ENCODE measurements around the gene ATP8B1. TPM values are rescaled to one million over a fixed set of nuclear protein-coding genes. Genes with fewer than 3 reads are reported as not detected.

The ATP8B1 gene
- total and polyA plus RNA-seq, 4 experiments from 2014 or later, result 0.24 TPM; not detected in 3

DNA sequence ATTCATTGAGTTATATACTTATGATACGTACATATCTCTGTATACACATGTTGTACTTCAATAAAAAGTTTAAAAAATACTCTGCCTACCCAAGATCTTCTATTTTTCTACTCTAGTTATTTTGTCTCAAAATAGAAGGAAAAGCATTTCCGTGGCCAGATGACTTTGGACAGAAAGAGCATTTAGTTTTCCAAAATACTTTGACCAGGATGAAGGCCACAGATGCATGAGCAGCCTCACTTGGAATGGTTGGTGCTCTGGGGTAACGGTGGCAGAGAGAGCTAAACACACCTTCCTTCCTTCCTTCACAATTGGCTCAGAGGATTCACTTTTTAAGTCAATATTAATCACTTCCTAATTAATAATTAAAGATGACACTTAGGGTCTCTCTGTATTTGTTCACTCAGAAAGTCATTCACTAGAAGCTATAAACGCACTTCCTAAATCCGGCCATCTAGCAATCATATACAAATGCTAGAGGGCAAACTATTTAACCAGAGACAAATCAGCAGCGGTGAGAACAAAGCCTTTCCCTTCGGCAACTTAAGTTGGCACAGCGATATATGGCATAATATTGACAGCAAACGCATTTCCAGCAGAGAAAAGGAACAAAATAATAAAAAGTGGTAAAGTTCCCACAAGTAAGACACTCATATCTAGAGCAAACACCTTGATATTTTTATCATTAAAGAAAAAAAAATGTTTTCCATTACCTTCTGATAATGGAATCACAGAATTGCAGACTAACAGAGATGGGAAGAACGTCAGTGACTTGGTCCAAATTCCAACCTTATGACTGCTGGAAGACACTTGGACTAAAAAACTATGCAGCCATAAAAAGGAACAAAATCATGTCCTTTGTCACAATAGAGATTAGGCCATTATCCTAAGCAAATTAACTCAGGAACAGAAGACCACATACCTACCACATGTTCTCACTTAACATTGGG, 125.6 kb downstream of the ATP8B1 start:
- Histone ChIP-seq H3K36me3 (ENCODE audit: insufficient read depth, low read length) (no peaks in the 10 kb centered on the region), H3K4me1 (ENCODE audit: insufficient read depth, low read length) (no peaks in the 10 kb centered on the region), H3K9me3 (ENCODE audit: control insufficient read depth in 1 of 2, low read length in 2 of 2) (no peaks in the 10 kb centered on the region), H3K27ac (ENCODE audit: low read depth, low read length) (no peak overlapping the region), H3K4me3 (ENCODE audit: low read length in 2 of 2) (no peak overlapping the region), H3K27me3 (ENCODE audit: insufficient read depth, low read length) (no peaks in the 10 kb centered on the region)
- H3K27me3 Mint-ChIP-seq, result no peaks in the 10 kb centered on the region
- peaks cover 0 to 22% (median 8%) of the 10 kb centered on the region in 8 donors for H3K9me3 Mint-ChIP-seq
- H3K36me3 Mint-ChIP-seq, result peaks cover 2 to 22% of the 10 kb centered on the region in 2 donors
- no peak for DNase-seq
- H3K27ac Mint-ChIP-seq, result no peak overlapping the region
- ChIA-PET POLR2A (ENCODE audit: partially characterized antibody) (no interaction called here), CTCF (ENCODE audit: partially characterized antibody) (no interaction called here)
- intact Hi-C loops (cut with micrococcal nuclease), result no loop called here
- peaks cover 4 to 27% (median 9%) of the 10 kb centered on the region in 4 donors for H3K4me1 Mint-ChIP-seq
- H3K4me3 Mint-ChIP-seq, result no peak overlapping the region

DNA sequence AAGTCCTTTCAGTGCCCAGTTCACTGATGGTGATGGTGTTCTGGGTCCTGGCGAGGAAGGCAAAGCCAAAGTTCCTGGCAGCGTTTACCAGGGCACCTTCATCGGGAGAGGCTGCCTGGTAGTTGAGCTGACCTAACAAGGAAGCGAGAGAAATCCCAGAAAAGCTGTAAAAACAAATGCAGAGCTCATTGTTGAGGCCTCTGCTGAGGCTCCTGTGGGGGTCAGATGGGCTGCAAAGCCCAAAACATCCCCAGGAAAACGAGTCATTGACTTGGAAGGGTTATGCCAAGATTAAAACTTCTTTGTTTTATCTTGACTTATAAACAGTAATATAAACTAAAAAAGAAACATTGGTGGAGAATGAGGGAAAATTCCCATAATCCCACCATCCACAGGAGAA, 128.2 kb downstream of the ATP8B1 start:
- H3K27me3 ChIP-seq (ENCODE audit: insufficient read depth, low read length), result no peaks in the 10 kb centered on the region
- no peaks in the 10 kb centered on the region for H3K4me1 ChIP-seq (ENCODE audit: insufficient read depth, low read length)
- H3K9me3 ChIP-seq (ENCODE audit: control insufficient read depth in 1 of 2, low read length in 2 of 2), result no peaks in the 10 kb centered on the region
- POLR2A ChIA-PET (ENCODE audit: partially characterized antibody), result no interaction called here
- peaks cover 0 to 22% (median 13%) of the 10 kb centered on the region in 8 donors for H3K9me3 Mint-ChIP-seq
- DNase-seq, result no peak
- CTCF ChIA-PET (ENCODE audit: partially characterized antibody), result no interaction called here
- no peaks in the 10 kb centered on the region for H3K36me3 ChIP-seq (ENCODE audit: insufficient read depth, low read length)
- H3K27ac Mint-ChIP-seq, result no peak overlapping the region
- intact Hi-C loops (cut with micrococcal nuclease), result no loop called here
- no peak overlapping the region for H3K4me3 ChIP-seq (ENCODE audit: low read length in 2 of 2)
- peaks cover 7 to 15% of the 10 kb centered on the region in 2 donors for H3K36me3 Mint-ChIP-seq
- H3K27ac ChIP-seq (ENCODE audit: low read depth, low read length), result no peak overlapping the region
- no peak overlapping the region for H3K4me3 Mint-ChIP-seq
- peaks cover 4 to 18% (median 8%) of the 10 kb centered on the region in 4 donors for H3K4me1 Mint-ChIP-seq
- no peaks in the 10 kb centered on the region for H3K27me3 Mint-ChIP-seq

DNA sequence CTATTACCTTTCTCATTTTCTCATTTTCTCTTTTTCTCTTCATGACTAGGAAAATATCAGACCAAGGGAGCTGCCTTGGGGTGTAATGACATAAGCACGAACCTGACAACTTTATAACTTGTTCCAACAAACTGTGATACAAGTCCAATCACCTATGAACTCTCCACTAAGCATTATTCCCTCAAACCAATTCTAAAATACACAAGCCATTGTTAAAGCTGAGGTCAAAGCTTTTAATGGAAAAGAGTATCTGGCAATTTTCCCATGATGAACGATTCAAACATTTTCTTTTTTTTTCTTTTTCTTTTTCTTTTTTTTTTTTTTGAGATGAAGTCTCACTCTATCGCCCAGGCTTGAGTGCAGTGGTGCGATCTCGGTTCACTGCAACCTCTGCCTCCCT, 133.1 kb downstream of the ATP8B1 start:
- no peak overlapping the region for H3K27ac ChIP-seq (ENCODE audit: low read depth, low read length)
- no peak overlapping the region for H3K4me3 ChIP-seq (ENCODE audit: low read length in 2 of 2)
- peaks cover 12% of the 10 kb centered on the region for H3K4me1 ChIP-seq (ENCODE audit: insufficient read depth, low read length)
- POLR2A ChIA-PET (ENCODE audit: partially characterized antibody), result no interaction called here
- CTCF ChIA-PET (ENCODE audit: partially characterized antibody), result interaction anchor here (0.7 to 1.2 kb wide), 2 partner anchors 10 to 1734 kb away, joined by 3 read pairs; no protein-coding TSS in a partner anchor
- no peaks in the 10 kb centered on the region for H3K27me3 ChIP-seq (ENCODE audit: insufficient read depth, low read length)
- Mint-ChIP-seq H3K27ac (no peak overlapping the region), H3K36me3 (peaks cover 11 to 15% of the 10 kb centered on the region in 2 donors), H3K4me3 (no peak overlapping the region), H3K9me3 (peaks cover 0 to 24% (median 11%) of the 10 kb centered on the region in 8 donors), H3K4me1 (peaks cover 12 to 29% (median 19%) of the 10 kb centered on the region in 4 donors), H3K27me3 (no peaks in the 10 kb centered on the region)
- DNase-seq, result no peak
- intact Hi-C loops (cut with micrococcal nuclease), result no loop called here
- no peaks in the 10 kb centered on the region for H3K36me3 ChIP-seq (ENCODE audit: insufficient read depth, low read length)
- H3K9me3 ChIP-seq (ENCODE audit: control insufficient read depth in 1 of 2, low read length in 2 of 2), result no peaks in the 10 kb centered on the region

DNA sequence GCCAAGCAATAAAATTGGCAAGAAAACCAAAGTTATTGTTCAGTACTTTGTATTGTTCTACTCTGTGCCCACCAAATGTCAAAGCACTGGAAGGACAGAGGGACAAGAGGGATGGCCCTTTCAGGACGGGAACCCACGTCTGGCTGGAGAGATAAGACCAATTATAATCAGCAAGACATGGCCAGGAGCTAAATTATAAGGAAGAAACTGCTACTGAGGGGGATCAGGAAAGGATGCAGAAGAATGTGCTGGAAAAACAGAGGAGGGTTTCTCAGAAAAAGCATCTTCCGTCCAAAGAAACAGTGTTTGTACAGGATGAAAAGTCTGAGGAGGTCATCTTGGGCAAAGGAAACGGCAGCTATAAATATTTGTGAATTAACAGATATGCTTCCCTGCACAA, 135.1 kb downstream of the ATP8B1 start:
- Mint-ChIP-seq H3K4me1 (peaks cover 18 to 39% (median 25%) of the 10 kb centered on the region in 4 donors), H3K36me3 (peaks cover 10 to 11% of the 10 kb centered on the region in 2 donors), H3K27me3 (no peaks in the 10 kb centered on the region), H3K27ac (peak overlapping the region in 1 of 7 donors; percentile 67), H3K4me3 (no peak overlapping the region), H3K9me3 (peaks cover 0 to 14% (median 8%) of the 10 kb centered on the region in 8 donors)
- H3K4me1 ChIP-seq (ENCODE audit: insufficient read depth, low read length), result peaks cover 16% of the 10 kb centered on the region
- intact Hi-C loops (cut with micrococcal nuclease), result no loop called here
- H3K9me3 ChIP-seq (ENCODE audit: control insufficient read depth in 1 of 2, low read length in 2 of 2), result no peaks in the 10 kb centered on the region
- no peak overlapping the region for H3K27ac ChIP-seq (ENCODE audit: low read depth, low read length)
- no peaks in the 10 kb centered on the region for H3K27me3 ChIP-seq (ENCODE audit: insufficient read depth, low read length)
- DNase-seq, result no peak
- no peaks in the 10 kb centered on the region for H3K36me3 ChIP-seq (ENCODE audit: insufficient read depth, low read length)
- ChIA-PET CTCF (ENCODE audit: partially characterized antibody) (interaction anchor here (1.1 kb wide), 1 partner anchor 16 kb away, joined by 3 read pairs; no protein-coding TSS in a partner anchor), POLR2A (ENCODE audit: partially characterized antibody) (no interaction called here)
- H3K4me3 ChIP-seq (ENCODE audit: low read length in 2 of 2), result no peak overlapping the region

DNA sequence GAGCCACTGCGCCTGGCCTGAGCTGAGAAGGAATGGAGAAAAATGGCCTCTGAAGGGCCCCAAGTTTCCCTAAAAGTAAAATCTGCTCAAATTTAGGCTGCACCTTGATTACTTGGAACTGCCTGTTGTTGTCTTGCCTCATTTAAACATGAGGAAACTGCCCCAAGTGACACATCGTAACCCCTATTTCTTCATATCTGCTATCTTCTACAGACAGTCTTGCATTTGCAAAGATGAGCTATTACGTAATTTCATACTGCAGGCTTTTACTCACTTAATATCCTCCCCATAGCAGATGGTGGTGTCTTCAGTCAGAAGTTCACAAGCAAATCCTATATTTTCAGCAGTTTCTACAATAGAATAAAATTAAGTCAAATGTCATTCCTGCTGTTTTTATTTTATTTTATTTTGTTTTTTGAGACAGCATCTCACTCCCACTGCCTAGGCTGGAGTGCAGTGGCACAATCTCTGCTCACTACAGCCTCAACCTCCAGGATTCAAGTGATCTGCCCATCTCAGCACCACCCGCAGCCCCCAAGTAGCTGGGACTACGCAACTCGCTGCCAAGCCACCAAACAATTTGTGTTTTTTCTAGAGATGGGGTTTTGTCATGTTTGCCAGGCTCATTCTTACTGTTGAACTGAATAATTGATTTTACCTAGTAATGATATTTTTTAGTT, 136.2 kb downstream of the ATP8B1 start:
- no peak for DNase-seq
- Histone ChIP-seq H3K4me1 (ENCODE audit: insufficient read depth, low read length) (peaks cover 16% of the 10 kb centered on the region), H3K27me3 (ENCODE audit: insufficient read depth, low read length) (no peaks in the 10 kb centered on the region), H3K27ac (ENCODE audit: low read depth, low read length) (no peak overlapping the region), H3K4me3 (ENCODE audit: low read length in 2 of 2) (no peak overlapping the region), H3K36me3 (ENCODE audit: insufficient read depth, low read length) (no peaks in the 10 kb centered on the region), H3K9me3 (ENCODE audit: control insufficient read depth in 1 of 2, low read length in 2 of 2) (no peaks in the 10 kb centered on the region)
- H3K27me3 Mint-ChIP-seq, result no peaks in the 10 kb centered on the region
- peaks cover 21 to 43% (median 29%) of the 10 kb centered on the region in 4 donors for H3K4me1 Mint-ChIP-seq
- CTCF ChIA-PET (ENCODE audit: partially characterized antibody), result no interaction called here
- H3K9me3 Mint-ChIP-seq, result peaks cover 0 to 8% (median 3%) of the 10 kb centered on the region in 8 donors
- H3K36me3 Mint-ChIP-seq, result peaks cover 6 to 12% of the 10 kb centered on the region in 2 donors
- no peak overlapping the region for H3K4me3 Mint-ChIP-seq
- POLR2A ChIA-PET (ENCODE audit: partially characterized antibody), result no interaction called here
- intact Hi-C loops (cut with micrococcal nuclease), result no loop called here
- no peak overlapping the region for H3K27ac Mint-ChIP-seq

DNA sequence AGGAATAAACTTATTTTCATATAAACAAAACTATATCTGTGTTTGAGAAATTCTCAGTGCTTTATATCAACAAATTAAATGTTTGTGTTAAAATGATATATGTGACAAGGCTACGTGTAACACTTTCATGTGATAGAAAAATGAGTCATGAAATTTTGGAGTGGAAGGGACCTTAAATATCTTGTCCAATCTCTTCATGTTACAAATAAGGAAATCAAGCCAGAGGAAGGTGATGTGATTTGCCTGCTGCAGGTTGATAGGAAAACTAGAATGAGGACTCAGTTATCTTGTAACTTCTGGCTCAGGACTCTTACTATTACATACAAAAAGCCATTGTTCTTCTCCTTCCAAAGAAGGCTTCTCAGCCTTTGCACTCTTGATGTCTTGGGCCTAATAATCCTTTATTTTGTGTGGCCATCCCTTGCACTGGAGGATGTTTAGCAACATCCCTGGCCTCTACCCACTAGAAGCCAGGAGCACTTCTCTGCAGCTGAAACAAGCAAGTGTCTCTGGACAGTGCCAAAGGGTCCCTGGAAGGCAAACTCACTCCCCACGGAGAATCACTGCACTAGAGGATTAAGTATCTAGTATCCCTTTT, 138.4 kb downstream of the ATP8B1 start:
- intact Hi-C loops (cut with micrococcal nuclease), result no loop called here
- no peaks in the 10 kb centered on the region for H3K27me3 ChIP-seq (ENCODE audit: insufficient read depth, low read length)
- peaks cover 3 to 18% of the 10 kb centered on the region in 2 donors for H3K36me3 Mint-ChIP-seq
- POLR2A ChIA-PET (ENCODE audit: partially characterized antibody), result no interaction called here
- H3K27ac Mint-ChIP-seq, result peak overlapping the region in 1 of 7 donors; percentile 77
- CTCF ChIA-PET (ENCODE audit: partially characterized antibody), result no interaction called here
- no peak overlapping the region for H3K27ac ChIP-seq (ENCODE audit: low read depth, low read length)
- H3K27me3 Mint-ChIP-seq, result no peaks in the 10 kb centered on the region
- no peaks in the 10 kb centered on the region for H3K9me3 ChIP-seq (ENCODE audit: control insufficient read depth in 1 of 2, low read length in 2 of 2)
- peaks cover 16% of the 10 kb centered on the region for H3K4me1 ChIP-seq (ENCODE audit: insufficient read depth, low read length)
- peaks cover 0 to 3% (median 0%) of the 10 kb centered on the region in 8 donors for H3K9me3 Mint-ChIP-seq
- DNase-seq, result no peak
- no peaks in the 10 kb centered on the region for H3K36me3 ChIP-seq (ENCODE audit: insufficient read depth, low read length)
- H3K4me3 ChIP-seq (ENCODE audit: low read length in 2 of 2), result no peak overlapping the region
- peaks cover 24 to 56% (median 37%) of the 10 kb centered on the region in 4 donors for H3K4me1 Mint-ChIP-seq
- H3K4me3 Mint-ChIP-seq, result peak overlapping the region in 3 of 8 donors; percentile 24 to 45 (median 30)

DNA sequence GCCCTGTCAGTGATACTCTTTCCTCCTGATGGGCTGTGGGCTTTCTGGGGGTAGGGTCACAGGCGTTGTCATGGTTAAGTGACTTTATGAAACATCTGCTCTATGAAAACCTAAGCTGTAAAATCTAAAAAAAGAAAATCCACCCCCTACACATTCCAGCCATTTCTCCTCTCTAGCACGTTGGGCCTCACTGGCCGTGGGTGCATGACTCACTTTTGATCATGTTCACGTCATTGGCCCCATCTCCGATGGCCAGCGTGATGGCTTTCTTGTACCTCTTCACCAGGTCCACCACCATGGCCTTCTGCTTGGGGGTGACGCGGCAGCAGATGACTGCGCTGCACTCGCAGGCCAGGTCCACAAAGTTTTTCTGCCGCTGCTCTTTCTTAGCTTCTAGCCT, 142.2 kb downstream of the ATP8B1 start:
- Mint-ChIP-seq H3K4me3 (no peak overlapping the region), H3K9me3 (peaks cover 0 to 2% (median 0%) of the 10 kb centered on the region in 8 donors), H3K27ac (no peak overlapping the region), H3K4me1 (peaks cover 25 to 51% (median 40%) of the 10 kb centered on the region in 4 donors), H3K27me3 (no peaks in the 10 kb centered on the region), H3K36me3 (peaks cover 1 to 27% of the 10 kb centered on the region in 2 donors)
- intact Hi-C loops (cut with micrococcal nuclease), result no loop called here
- H3K9me3 ChIP-seq (ENCODE audit: control insufficient read depth in 1 of 2, low read length in 2 of 2), result no peaks in the 10 kb centered on the region
- ChIA-PET CTCF (ENCODE audit: partially characterized antibody) (interaction anchor here (1.6 kb wide), 1 partner anchor 9 kb away, joined by 3 read pairs; no protein-coding TSS in a partner anchor), POLR2A (ENCODE audit: partially characterized antibody) (no interaction called here)
- no peaks in the 10 kb centered on the region for H3K36me3 ChIP-seq (ENCODE audit: insufficient read depth, low read length)
- no peaks in the 10 kb centered on the region for H3K27me3 ChIP-seq (ENCODE audit: insufficient read depth, low read length)
- H3K4me3 ChIP-seq (ENCODE audit: low read length in 2 of 2), result no peak overlapping the region
- H3K4me1 ChIP-seq (ENCODE audit: insufficient read depth, low read length), result peaks cover 13% of the 10 kb centered on the region
- DNase-seq, result no peak
- H3K27ac ChIP-seq (ENCODE audit: low read depth, low read length), result no peak overlapping the region

Measured in CD4-positive, alpha-beta memory T cell (primary cell).